ENCODE data around the gene PRICKLE3.
A peak's percentile ranks its signal among the peaks of the same experiment; 100 is the strongest.

PRICKLE3 gene

GRCh38 chrX:49206543-49206942 lies 20.4 kb upstream of the PRICKLE3 start:
- DNase-seq: no peak

DNA sequence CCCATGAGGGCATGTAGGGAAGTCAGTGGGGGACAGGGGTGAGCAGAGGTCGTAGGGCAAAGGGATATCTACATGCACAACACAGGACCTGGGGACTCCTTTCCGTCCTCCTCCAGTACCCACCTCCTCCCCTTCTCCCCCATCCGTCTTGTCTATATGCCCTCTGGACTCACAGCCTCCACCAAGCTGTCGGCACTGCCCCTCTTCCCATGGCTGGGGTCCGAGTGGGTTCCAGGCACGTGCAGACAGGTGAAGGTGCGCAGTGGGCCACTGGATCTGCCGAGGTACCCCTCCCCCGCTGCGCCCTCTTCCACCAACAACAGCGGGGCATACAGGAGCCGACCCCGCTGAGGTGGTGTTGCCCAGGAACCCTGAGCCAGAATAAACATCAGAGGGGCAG lies 19.3 kb upstream of the PRICKLE3 start:
- no peak for DNase-seq

GRCh38 chrX:49204709-49205108 lies 18.5 kb upstream of the PRICKLE3 start:
- DNase-seq: no peak

DNA sequence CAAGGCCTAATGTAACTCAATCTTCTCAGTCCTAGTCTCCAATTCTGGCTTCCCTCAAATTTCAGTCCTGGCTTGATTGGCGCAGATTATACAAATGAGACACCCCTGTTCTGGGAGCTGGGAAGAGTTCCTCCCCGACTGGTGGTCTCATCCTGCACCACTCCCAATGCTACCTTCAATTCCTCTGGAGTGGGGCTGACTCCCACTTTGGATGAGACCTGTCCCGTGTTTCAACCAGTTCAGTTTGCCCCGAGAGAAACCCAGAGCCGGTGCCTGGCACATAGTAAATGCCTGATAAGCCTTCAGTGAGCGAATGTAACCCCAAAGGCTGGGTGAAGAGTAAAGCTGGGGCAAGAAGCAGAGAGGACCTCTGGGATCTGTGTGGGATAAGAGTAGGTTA lies 17.8 kb upstream of the PRICKLE3 start:
- no peak for DNase-seq

- DNase-seq: no peak
Measured at GRCh38 chrX:49203536-49203935, 17.4 kb upstream of the PRICKLE3 start.

GRCh38 chrX:49202022-49202421 lies 15.8 kb upstream of the PRICKLE3 start:
- no peak for DNase-seq

DNA sequence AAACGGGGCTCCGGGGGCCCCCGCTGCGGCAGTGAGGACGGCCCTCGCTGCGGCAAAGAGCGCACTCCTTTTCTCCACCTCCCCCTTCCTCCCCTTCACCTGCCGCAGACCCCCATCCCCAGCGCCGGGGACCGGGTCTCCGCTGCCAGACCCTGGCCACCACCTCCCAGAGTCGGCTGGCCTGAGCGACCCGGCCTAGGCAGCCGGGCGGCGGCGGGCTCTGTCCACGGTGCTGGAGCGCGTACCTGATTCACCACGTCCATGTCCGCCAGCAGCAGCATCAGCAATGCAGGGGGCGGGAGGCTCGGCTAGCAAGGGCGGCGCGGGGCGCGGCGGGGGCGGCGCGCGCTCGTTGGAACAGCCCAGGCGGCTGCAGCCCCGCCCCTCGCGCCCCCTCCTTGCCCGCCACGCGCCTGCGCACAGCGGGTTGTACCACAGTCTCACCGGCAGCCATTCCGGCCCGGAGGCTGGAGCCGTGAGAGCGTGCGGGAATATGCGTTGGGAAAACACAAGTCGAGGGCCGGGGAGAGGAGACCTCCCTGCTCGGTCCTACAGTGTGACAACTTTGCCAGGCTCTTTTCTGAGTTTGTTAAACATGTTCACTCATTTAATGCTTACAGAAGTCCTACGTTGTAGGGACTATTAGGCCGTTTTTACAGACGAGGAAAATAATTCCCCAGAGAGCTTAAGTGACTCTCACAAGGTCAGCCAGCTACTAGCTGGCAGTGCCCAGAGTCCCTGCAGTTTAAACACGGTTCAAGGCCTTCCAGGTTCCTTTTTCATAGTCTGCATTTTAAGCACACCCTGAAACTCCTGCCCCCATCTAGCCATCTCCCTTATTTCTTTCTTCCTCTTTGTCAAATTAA lies 14.0 kb upstream of the PRICKLE3 start, which contains the start of gene SYP:
TSS of gene SYP (minus strand) at position 288 of the 866 bp plus-strand sequence. CDS start at position 281, 7 bp downstream.
- DNase-seq: peak; percentile 81

- DNase-seq: no peak
Measured at GRCh38 chrX:49199315-49199595, 13.1 kb upstream of the PRICKLE3 start.

DNA sequence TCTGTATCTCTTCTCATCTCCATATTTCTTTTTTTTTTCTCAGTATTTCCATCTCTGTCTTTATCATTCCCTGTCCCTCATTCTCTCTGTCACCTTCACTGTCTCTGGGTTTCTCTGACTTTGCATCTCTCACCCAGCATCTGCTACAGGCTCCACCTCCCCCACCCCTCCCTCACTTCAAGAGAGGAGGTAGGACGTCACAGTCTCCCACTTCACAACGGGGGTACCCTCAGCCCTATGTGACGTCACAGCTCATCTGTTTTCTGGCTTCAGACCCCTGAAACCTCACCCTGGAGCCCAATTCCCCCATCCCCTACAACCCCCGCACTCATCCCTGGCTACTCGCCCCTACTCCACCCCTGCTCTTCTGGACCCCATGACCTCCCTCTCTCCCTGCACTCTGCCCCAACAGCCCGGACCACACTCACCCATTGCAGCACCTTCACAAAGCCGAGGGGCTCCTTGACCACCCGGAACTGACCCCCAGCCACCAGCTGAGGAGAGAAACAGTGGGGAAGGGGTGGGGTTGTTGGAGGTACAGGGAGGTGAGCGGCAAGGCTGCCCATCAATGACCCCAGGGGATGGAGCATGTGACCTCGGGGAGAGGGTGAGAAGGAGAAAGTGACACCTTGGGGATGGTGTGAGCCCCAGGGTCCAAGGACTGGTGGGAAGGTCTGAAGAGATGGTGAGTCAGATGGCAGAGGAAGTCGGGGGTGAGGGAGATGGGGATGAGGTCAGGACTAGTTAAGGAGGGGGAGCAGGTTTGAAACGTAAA lies 12.6 kb upstream of the PRICKLE3 start:
- DNase-seq: no peak

GRCh38 chrX:49197543-49198087 lies 11.4 kb upstream of the PRICKLE3 start:
- no peak for DNase-seq

DNA sequence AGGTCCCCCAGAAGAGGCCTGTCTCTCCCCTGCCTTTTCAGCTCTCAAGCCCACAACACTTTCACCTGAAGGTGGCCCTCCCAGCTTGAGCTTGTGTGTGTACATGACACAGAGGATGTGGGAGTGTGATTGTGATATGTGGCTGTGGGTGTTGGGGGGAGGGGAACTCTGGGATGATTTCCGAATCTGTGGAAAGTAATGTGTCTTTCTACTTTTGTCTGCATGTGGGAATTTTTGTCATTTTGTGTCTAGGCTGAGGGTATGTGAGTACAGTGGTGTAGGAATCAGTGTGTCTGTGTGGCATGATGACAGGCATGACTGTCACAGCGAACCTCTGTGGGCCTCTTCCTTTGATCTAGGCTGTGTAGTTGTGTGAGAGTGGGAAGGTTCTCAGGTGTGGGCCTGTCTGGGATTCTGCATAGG lies 7.4 kb upstream of the PRICKLE3 start:
- DNase-seq: no peak

- peak; percentile 17 for DNase-seq
Measured at GRCh38 chrX:49192722-49193328, 6.7 kb upstream of the PRICKLE3 start.

- no peak for DNase-seq
Measured at GRCh38 chrX:49191574-49192011, 5.4 kb upstream of the PRICKLE3 start.

- peak; percentile 100 for DNase-seq
Measured at GRCh38 chrX:49190821-49191573, 4.8 kb upstream of the PRICKLE3 start.

DNA sequence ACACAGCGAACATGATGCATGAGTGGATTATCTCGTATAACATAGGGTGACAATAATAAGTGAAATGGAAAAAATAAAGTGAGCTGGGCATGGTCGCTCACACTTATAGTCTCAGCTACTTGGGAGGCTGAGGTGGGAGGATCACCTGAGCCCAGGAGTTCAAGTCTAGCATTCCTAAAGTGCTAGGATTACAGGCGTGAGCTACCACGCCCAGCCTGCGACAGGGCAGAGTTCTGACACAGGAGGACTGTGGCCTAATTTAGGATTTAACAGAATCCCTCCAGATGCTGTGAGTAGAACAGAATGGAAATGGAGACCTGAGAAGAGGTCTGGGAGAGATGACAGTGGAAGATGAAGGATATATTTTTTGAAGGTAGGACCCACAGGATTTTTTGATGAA lies 3.4 kb upstream of the PRICKLE3 start:
- no peak for DNase-seq

GRCh38 chrX:49188468-49189076 lies 2.4 kb upstream of the PRICKLE3 start:
- no peak for DNase-seq

- DNase-seq: no peak
Measured at GRCh38 chrX:49187526-49187925, 1.4 kb upstream of the PRICKLE3 start.

DNA sequence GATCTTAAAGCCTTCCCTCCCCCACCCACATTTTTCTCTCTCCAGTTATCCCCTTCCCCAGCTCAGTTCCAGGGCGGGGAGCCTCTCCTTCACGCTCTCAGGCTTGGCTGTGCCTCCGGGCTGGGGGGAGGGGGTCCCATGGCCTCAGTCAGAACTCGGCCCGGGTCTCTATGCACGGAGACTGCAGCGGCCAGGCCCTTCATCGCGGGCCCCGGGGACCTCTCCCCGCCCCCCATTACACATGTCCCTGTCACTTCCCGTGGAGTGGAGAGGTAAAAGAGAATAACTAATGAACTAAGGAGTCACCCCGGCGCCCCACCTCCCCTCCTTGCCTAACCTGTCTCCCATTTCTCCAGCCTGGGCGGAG lies 838 bp upstream of the PRICKLE3 start:
- DNase-seq: no peak

DNA sequence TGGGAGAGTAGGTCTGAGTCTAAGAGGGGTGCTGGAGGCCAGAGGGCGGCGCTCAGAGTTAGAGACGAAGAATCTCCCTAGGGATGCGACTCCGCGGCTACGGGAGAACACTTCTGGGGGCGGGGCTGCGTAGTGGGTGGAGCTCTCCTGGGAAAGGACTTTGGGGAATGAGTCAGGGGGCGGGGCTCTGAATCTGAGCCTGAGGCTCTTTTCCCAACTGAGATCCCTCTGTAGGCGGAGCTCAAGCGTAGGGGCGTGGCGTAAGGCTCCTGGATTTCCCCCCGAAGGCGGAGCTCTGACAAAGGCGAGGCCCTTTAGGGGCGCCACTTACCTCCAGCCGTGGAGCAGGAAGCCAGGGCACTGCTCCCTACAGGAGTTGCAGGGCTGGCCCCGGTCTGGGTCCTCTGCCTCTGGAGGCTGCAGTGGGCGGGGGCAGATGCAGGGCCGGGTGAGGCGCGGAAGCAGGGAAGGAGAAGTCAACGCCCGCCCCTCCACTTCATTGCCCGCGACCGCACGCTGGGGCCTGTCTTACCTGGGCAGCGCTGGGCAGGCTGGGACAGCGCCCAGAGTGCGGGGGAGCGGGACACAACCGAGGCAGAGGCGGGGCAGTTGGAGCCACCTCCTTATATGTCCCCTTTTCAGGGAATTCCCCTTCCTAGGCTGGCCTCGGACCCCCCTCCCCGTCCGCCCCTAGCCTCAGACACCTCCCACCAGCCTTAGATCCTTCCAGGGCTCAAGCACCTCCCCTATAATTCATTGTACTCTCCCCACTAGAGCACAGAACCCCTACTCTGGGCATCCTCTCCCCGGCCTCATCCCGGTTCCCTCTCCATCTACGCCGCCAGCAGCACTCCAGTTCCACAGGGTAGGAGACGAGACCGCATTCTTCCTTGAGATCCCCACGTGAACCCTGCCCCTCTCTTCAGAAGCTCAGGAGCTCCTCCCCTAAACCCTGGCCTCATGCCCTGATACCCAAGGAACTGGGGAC lies 1.6 kb downstream of the PRICKLE3 start:
- peak; percentile 89 for DNase-seq

DNA sequence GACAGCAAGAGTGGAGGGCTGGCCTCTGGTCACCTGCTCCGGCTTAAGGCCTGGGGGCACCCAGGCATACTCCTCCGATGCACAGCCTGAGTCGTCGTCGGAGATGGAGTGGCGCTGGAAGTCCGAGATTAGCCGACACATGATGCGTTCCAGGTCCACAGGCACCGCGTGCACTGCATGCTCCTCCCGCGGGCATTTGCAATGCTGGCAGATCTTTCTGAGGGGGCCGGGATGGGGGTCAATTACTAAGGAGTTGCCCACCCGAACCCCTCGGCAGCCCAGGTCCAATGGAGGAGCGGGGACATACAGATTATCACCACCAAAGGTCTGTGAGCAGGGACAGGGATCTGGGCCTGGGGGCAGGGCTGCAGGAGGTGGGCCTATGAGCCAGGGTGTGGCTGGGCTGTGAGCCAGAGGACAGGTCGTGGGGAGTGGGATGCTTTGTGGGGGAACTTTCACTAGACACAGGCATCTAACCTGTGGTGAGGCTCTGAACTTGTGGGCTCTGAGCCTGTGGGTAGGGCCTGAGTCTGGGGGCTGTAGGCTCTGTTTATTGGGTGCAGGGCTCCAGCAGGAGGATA lies 2.4 kb downstream of the PRICKLE3 start:
- no peak for DNase-seq
